Measurements from ENCODE around the gene BBS12. TPM values are rescaled to one million over a fixed set of nuclear protein-coding genes. Genes with fewer than 3 reads are reported as not detected.
A peak's percentile ranks its signal among the peaks of the same experiment; 100 is the strongest.

The BBS12 gene
- polyA plus RNA-seq, 1 of the 3 experiments (the other 2 are of a cell fraction), result 1.5 TPM

DNA sequence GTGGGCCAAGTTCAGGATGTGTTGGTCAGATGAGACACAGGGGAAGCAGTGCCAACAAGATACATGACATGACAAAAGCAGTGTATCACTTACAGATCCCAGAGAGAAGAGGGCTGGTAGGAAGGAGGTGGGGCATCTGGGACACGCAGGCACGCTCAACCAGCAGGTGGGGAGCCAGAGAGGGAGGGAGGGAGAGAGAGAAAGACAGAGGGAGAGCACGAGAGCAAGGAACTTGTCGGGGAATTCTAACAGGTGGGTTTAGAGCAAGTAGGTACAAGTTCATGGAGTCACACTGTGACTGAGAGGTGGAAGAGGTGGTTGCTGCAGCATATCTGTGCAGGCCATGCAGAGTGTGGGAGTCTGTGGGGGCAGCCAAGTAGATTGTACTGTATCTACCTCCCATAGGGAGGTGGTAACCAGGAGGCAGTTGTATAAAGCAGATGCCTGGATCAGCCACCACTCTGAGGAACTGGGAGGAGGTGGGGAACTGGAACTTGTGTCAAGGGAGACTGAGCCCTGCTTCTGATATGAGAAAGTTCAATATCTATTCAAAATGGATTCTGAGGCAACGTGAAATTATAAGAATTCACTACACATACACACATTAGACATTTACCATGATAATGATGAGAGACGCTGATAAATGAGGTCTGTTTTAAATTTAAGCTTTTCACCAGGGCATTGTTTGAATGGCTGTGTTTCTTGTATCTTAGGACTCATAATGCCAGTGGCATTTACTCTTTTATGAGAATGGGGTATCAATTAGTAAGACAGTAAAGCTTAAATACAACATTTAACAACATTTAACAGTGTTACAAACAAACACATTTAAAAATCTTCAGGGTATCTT is 43.7 kb downstream of the BBS12 start:
- H3F3A ChIP-seq (replicated peaks; ENCODE audit: insufficient read depth), result peaks cover 25% of the 10 kb centered on the region
- H3K4me2 ChIP-seq, result no peak overlapping the region
- ChIA-PET POLR2A (no interaction called here), CTCF (interaction anchor here (1.0 to 1.9 kb wide), 4 partner anchors 9 to 138 kb away, joined by 3 to 8 read pairs (median 4); no protein-coding TSS in a partner anchor)
- WGBS (ENCODE audit: low lambda C conversion rate), result 68% methylated on average over 6 of the region's 6 CpGs
- H2AFZ ChIP-seq (ENCODE audit: low read depth), result peak overlapping the region; percentile 33
- H3K4me1 ChIP-seq (ENCODE audit: control insufficient read depth in 1 of 2, insufficient read depth in 2 of 2, low read depth in 1 of 2, low read length in 1 of 2), result peaks cover 13 to 14% of the 10 kb centered on the region in 2 experiments
- H3K36me3 ChIP-seq (replicated peaks in 1 of 2; ENCODE audit: control insufficient read depth in 1 of 2, insufficient read depth in 2 of 2, low read length in 1 of 2), result no peaks in the 10 kb centered on the region
- no peaks in the 10 kb centered on the region for H3K9me3 ChIP-seq
- H3K27ac ChIP-seq (ENCODE audit: low read depth in 2 of 2, low read length in 1 of 2), result peak overlapping the region; percentile 86
- TF ChIP-seq TEAD4 (IDR thresholded peaks at IDR 0.05; ENCODE audit: borderline replicate concordance, insufficient read depth) (no peak), SIN3A (IDR thresholded peaks at IDR 0.05; ENCODE audit: borderline replicate concordance, low read depth, low read length) (no peak), TCF12 (IDR thresholded peaks at IDR 0.05) (peak; percentile 66), FOXJ3 (CRISPR knock-in tag; IDR thresholded peaks at IDR 0.05) (no peak), JUND (IDR thresholded peaks at IDR 0.05) (no peak), RAD21 (IDR thresholded peaks at IDR 0.05; ENCODE audit: low read length) (no peak), FOSL2 (IDR thresholded peaks at IDR 0.05; ENCODE audit: borderline replicate concordance, low read depth) (no peak), IRF3 (IDR thresholded peaks at IDR 0.05; ENCODE audit: low read depth, low read length) (no peak), EZH2phosphoT487 (IDR thresholded peaks at IDR 0.05; ENCODE audit: borderline replicate concordance, low read depth) (no peak), TAF1 (IDR thresholded peaks at IDR 0.05; ENCODE audit: borderline replicate concordance, low read depth, low read length) (no peak), GATA2 (CRISPR knock-in tag; IDR thresholded peaks at IDR 0.05) (peak; percentile 24; the same call in 1 of the 2 replicates), FOXM1 (IDR thresholded peaks at IDR 0.05; ENCODE audit: low read depth) (no peak), POLR2AphosphoS5 (IDR thresholded peaks at IDR 0.05; ENCODE audit: low read depth, low read length) (no peak), EP300 (IDR thresholded peaks at IDR 0.05; ENCODE audit: borderline replicate concordance in 1 of 2, low read depth in 1 of 2, low read length in 1 of 2) (peak in 1 of 2 experiments; percentile 37; a peak in 1 of 4 replicates), YY1 (IDR thresholded peaks at IDR 0.05; ENCODE audit: low read depth) (no peak), ELF1 (IDR thresholded peaks at IDR 0.05) (no peak)
- TF ChIP-seq, protein P1, sequence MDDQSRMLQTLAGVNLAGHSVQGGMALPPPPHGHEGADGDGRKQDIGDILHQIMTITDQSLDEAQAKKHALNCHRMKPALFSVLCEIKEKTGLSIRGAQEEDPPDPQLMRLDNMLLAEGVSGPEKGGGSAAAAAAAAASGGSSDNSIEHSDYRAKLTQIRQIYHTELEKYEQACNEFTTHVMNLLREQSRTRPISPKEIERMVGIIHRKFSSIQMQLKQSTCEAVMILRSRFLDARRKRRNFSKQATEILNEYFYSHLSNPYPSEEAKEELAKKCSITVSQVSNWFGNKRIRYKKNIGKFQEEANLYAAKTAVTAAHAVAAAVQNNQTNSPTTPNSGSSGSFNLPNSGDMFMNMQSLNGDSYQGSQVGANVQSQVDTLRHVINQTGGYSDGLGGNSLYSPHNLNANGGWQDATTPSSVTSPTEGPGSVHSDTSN (IDR thresholded peaks at IDR 0.05), result peak; percentile 68
- TF ChIP-seq, protein P2, sequence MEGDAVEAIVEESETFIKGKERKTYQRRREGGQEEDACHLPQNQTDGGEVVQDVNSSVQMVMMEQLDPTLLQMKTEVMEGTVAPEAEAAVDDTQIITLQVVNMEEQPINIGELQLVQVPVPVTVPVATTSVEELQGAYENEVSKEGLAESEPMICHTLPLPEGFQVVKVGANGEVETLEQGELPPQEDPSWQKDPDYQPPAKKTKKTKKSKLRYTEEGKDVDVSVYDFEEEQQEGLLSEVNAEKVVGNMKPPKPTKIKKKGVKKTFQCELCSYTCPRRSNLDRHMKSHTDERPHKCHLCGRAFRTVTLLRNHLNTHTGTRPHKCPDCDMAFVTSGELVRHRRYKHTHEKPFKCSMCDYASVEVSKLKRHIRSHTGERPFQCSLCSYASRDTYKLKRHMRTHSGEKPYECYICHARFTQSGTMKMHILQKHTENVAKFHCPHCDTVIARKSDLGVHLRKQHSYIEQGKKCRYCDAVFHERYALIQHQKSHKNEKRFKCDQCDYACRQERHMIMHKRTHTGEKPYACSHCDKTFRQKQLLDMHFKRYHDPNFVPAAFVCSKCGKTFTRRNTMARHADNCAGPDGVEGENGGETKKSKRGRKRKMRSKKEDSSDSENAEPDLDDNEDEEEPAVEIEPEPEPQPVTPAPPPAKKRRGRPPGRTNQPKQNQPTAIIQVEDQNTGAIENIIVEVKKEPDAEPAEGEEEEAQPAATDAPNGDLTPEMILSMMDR (IDR thresholded peaks at IDR 0.05), result no peak
- TF ChIP-seq, protein P3, sequence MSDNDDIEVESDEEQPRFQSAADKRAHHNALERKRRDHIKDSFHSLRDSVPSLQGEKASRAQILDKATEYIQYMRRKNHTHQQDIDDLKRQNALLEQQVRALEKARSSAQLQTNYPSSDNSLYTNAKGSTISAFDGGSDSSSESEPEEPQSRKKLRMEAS (IDR thresholded peaks at IDR 0.05; ENCODE audit: low read depth), result no peak
- no peaks in the 10 kb centered on the region for H3K9me2 ChIP-seq
- H3K79me2 ChIP-seq (ENCODE audit: insufficient read depth), result no peaks in the 10 kb centered on the region
- H3K4me3 ChIP-seq (ENCODE audit: low read depth in 2 of 2, low read length in 1 of 2), result no peak overlapping the region
- peak overlapping the region; percentile 14; the same call in 1 of the 2 replicates for H3K9ac ChIP-seq
- no peaks in the 10 kb centered on the region for H4K20me1 ChIP-seq (ENCODE audit: insufficient read depth)
- no peaks in the 10 kb centered on the region for H3K27me3 ChIP-seq (ENCODE audit: insufficient read depth)
- DNase-seq, result no peak
